ENCODE results near the gene NXPE3.

Gene NXPE3

DNA sequence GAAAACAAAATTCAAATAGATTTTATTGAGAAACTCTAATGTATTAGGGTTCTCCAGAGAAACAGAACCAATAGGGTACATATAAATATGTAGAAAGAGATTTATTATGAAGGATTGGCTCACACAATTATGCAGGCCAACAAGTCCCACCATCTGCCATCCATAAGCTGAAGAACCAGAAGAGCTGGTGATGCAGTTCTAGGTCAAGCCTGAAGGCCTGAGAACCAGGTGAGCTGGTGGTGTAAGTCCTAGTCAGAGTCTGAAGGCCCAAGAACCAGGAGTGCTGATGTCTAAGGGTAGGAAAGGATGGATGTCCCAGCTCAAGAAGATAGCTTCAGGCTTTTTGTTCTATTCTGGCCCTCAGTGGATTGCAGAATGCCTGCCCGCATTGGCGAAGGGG is 67.7 kb downstream of the NXPE3 start:
- no peaks in the 10 kb centered on the region for H3K27me3 ChIP-seq (ENCODE audit: control insufficient read depth, insufficient read depth, low read length)
- no peak overlapping the region for H3K9ac ChIP-seq (ENCODE audit: low read depth, low read length)
- peaks cover 43% of the 10 kb centered on the region for H3K4me1 ChIP-seq (ENCODE audit: control insufficient read depth, insufficient read depth, low read length)
- peaks cover 2% of the 10 kb centered on the region; the same call in 1 of the 2 replicates for H3K36me3 ChIP-seq (ENCODE audit: control insufficient read depth, insufficient read depth, low read length)
- H3K4me3 ChIP-seq (ENCODE audit: low read depth, low read length): no peak overlapping the region
- H3K27ac ChIP-seq (ENCODE audit: low read depth, low read length): no peak overlapping the region
- H3K9me3 ChIP-seq (ENCODE audit: control insufficient read depth, insufficient read depth, low read length): no peaks in the 10 kb centered on the region

DNA sequence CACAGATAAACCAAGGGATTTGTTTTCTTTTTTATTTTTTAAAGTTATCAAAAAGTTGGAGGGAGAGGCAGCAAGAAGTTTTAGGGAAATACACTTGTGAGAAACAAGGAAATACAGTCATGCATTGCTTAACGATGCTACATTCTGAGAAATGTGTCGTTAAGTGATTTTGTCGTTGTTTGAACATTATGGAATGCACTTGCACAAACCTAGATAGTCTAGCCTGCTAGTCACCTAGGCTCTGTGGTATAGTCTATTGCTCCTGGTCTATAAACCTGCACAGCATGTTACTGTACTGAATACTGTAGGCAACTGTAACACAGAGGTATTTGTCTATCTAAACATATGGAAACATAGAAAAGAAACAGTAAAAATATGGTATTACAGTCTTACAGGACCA is 68.3 kb downstream of the NXPE3 start:
- H3K9me3 ChIP-seq (ENCODE audit: control insufficient read depth, insufficient read depth, low read length): no peaks in the 10 kb centered on the region
- peaks cover 37% of the 10 kb centered on the region for H3K4me1 ChIP-seq (ENCODE audit: control insufficient read depth, insufficient read depth, low read length)

DNA sequence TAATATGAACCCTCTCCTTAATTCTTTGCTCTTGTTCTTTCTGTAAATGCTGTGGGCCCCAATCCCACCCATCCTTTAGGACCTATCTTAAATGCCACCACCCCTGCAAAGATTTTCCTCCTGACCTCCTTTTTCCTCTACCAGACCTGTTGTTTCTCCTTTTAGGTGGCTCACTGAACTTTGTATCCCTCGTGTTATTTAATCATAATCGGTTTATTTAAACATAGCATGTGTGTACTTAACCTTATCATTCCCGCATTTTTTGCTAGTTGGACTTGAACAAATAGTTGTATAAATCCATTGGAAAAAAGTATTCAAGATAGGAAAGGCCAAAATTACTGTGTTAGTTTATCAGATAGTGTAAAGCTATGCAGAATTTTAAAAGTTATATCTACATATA is 69.3 kb downstream of the NXPE3 start:
- H3K9ac ChIP-seq (ENCODE audit: low read depth, low read length): peak overlapping the region; percentile 50; the same call in 1 of the 2 replicates
- H3K4me3 ChIP-seq (ENCODE audit: low read depth, low read length): peak overlapping the region; percentile 98
- H3K9me3 ChIP-seq (ENCODE audit: control insufficient read depth, insufficient read depth, low read length): no peaks in the 10 kb centered on the region
- peaks cover 18% of the 10 kb centered on the region for H3K36me3 ChIP-seq (ENCODE audit: control insufficient read depth, insufficient read depth, low read length)
- no peaks in the 10 kb centered on the region for H3K27me3 ChIP-seq (ENCODE audit: control insufficient read depth, insufficient read depth, low read length)
- peaks cover 29% of the 10 kb centered on the region for H3K4me1 ChIP-seq (ENCODE audit: control insufficient read depth, insufficient read depth, low read length)
- H3K27ac ChIP-seq (ENCODE audit: low read depth, low read length): peak overlapping the region; percentile 95

More for the DNA sequence above, 68.3 kb downstream of the NXPE3 start:
- Histone ChIP-seq H3K36me3 (ENCODE audit: control insufficient read depth, insufficient read depth, low read length) (peaks cover 8% of the 10 kb centered on the region), H3K27ac (ENCODE audit: low read depth, low read length) (no peak overlapping the region), H3K27me3 (ENCODE audit: control insufficient read depth, insufficient read depth, low read length) (no peaks in the 10 kb centered on the region), H3K9ac (ENCODE audit: low read depth, low read length) (no peak overlapping the region), H3K4me3 (ENCODE audit: low read depth, low read length) (no peak overlapping the region)

DNA sequence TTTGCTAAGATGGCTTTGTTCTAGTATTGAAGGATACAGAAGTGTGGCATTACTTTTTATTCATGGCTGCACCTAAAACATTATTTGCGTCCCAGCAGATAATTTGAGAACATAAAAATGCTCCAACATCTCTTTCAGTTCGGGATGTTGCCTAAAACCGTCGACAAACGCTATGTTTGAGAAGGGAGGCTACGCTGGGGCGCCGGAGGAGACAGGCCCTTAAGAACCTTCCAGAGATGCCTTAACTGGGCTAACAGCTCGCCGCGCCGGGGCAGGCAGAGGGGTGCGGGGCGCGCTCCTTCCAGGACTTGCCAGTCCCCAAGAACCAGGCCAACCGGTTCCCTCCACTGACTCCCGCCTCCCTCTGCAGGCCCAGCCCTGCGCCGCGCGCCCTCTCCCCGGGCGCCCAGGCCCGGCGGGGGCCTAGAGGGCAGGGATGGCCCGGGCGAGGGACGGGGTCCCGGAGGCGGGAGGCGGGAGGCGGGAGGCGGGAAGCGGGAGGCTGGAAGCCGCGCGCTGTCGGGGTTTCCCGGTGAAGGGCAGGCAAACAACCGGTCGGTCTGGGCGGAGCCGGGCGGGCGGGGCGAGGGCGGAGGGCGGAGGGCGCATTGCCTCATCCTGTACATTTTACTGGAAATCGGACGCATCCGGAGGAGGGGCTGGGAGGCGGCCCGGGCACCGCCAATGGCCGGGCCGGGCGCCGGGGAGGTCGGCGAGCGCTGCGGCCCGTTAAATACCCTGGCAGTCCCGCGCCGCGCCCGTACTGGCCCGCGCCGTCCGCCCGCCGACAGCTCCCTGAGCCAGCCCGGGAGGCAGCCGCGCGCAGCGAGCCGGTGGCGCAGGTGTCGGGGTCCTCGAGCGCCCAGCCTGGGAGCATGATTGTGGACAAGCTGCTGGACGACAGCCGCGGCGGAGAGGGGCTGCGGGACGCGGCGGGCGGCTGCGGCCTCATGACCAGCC is 70.0 kb downstream of the NXPE3 start, which contains the start of gene NFKBIZ:
NFKBIZ (plus strand) TSS at position 761 of the 960 bp plus-strand sequence; CDS start at position 876, 115 bp downstream.
- Histone ChIP-seq H3K27me3 (ENCODE audit: control insufficient read depth, insufficient read depth, low read length) (no peaks in the 10 kb centered on the region), H3K9ac (ENCODE audit: low read depth, low read length) (peak within 1 kb of the TSS; percentile 87), H3K36me3 (ENCODE audit: control insufficient read depth, insufficient read depth, low read length) (peaks cover 25% of the 10 kb centered on the region), H3K9me3 (ENCODE audit: control insufficient read depth, insufficient read depth, low read length) (no peaks in the 10 kb centered on the region), H3K27ac (ENCODE audit: low read depth, low read length) (peak within 1 kb of the TSS; percentile 95), H3K4me1 (ENCODE audit: control insufficient read depth, insufficient read depth, low read length) (peaks cover 26% of the 10 kb centered on the region), H3K4me3 (ENCODE audit: low read depth, low read length) (peak within 1 kb of the TSS; percentile 98)

DNA sequence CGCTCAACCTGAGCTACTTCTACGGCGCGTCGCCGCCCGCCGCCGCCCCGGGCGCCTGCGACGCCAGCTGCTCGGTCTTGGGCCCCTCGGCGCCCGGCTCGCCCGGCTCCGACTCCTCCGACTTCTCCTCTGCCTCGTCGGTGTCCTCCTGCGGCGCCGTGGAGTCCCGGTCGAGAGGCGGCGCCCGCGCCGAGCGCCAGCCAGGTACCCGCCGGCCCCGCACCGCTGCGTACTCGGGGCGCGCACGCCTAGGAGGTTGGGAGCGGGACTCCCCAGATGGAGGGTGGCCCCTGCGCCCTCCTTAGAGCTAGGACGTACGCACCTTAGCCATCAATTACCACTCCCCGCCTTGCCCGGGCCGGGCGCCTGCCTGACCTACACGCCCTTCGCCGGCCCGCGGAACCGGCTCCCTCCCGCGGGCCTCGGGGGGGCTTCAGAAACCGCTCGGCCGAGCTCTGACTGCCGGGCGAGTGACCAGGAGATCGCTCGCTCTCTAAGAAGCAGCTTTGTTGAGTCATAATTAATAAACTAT is 70.8 kb downstream of the NXPE3 start:
- Histone ChIP-seq H3K9ac (ENCODE audit: low read depth, low read length) (peak overlapping the region; percentile 87), H3K36me3 (ENCODE audit: control insufficient read depth, insufficient read depth, low read length) (peaks cover 32% of the 10 kb centered on the region), H3K4me1 (ENCODE audit: control insufficient read depth, insufficient read depth, low read length) (peaks cover 26% of the 10 kb centered on the region), H3K9me3 (ENCODE audit: control insufficient read depth, insufficient read depth, low read length) (no peaks in the 10 kb centered on the region), H3K27me3 (ENCODE audit: control insufficient read depth, insufficient read depth, low read length) (no peaks in the 10 kb centered on the region), H3K4me3 (ENCODE audit: low read depth, low read length) (peak overlapping the region; percentile 98), H3K27ac (ENCODE audit: low read depth, low read length) (peak overlapping the region; percentile 95)

DNA sequence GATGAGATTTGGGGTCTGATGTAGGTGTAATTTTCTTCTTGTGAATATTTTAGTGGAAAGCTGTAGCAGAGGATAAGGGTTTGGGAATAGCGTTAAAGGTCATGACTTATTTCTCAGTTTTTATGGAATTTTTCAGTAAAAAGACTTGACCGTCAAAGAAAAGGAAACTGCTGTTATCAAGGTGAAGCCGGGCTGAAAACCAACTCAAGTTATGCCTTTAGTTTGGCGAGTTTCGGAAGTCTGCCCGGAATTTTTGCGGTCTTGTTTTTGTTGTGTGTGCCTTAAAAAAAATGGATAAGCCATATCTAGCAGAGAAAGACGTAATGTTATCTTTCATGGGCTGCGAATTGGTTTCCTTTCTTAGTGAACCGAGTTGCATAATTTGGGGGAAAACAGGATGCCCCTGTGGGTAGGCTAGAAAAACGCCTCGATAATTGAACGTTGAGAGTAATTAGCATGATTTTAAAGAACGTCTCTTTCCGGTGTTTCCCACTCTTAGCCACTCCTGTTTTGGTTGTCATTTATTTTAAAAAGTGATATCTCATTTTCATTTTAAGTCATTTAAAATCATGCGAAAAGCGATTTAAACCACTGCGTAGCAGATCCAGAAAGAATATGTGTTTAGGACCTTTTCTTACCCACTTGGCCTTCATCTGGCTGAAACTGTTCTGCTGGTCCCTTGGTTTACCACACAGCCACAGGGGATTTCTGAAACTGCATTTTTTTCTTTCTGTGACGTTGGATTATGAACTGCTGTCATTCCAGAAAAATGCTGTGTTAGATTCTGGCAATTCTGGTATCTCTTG is 71.4 kb downstream of the NXPE3 start:
- Histone ChIP-seq H3K4me3 (ENCODE audit: low read depth, low read length) (peak overlapping the region; percentile 98), H3K27me3 (ENCODE audit: control insufficient read depth, insufficient read depth, low read length) (no peaks in the 10 kb centered on the region), H3K9me3 (ENCODE audit: control insufficient read depth, insufficient read depth, low read length) (no peaks in the 10 kb centered on the region), H3K36me3 (ENCODE audit: control insufficient read depth, insufficient read depth, low read length) (peaks cover 39% of the 10 kb centered on the region), H3K4me1 (ENCODE audit: control insufficient read depth, insufficient read depth, low read length) (peaks cover 26% of the 10 kb centered on the region), H3K9ac (ENCODE audit: low read depth, low read length) (peak overlapping the region; percentile 87), H3K27ac (ENCODE audit: low read depth, low read length) (no peak overlapping the region)

DNA sequence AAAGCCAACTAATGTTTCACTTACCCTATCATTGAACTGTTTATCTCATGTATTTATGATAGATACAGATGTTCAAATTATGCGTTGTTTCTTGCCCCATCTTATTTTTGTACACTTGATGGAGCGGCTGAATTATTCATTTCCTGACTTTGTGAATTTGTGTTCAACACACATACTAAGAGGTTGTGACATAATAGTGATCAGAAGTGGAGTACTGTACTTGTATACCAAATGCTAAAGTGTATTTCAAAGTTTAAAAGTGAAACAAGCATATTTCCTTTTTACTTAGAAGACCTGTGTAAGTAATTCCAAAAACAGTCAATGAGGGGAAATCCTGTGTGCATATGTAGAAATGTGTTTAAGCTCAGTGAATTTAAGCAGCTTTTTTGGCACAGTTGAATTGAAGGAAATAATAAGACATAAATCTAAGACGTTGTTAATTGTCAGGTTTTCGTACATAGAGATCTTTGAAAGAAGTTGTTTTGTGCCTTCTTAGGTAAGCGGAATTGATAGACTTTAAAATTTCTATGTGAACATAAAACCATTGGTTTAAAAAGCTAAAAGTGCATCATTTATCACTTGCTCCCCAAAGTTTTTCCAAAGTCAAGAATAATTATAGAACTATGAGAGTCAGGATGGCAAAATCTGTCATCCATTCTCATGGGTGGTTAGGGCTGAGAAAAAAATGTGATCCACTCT is 72.2 kb downstream of the NXPE3 start:
- H3K36me3 ChIP-seq (ENCODE audit: control insufficient read depth, insufficient read depth, low read length): peaks cover 45% of the 10 kb centered on the region
- no peaks in the 10 kb centered on the region for H3K27me3 ChIP-seq (ENCODE audit: control insufficient read depth, insufficient read depth, low read length)
- no peak overlapping the region for H3K27ac ChIP-seq (ENCODE audit: low read depth, low read length)
- peak overlapping the region; percentile 98 for H3K4me3 ChIP-seq (ENCODE audit: low read depth, low read length)
- peaks cover 26% of the 10 kb centered on the region for H3K4me1 ChIP-seq (ENCODE audit: control insufficient read depth, insufficient read depth, low read length)
- no peak overlapping the region for H3K9ac ChIP-seq (ENCODE audit: low read depth, low read length)
- no peaks in the 10 kb centered on the region for H3K9me3 ChIP-seq (ENCODE audit: control insufficient read depth, insufficient read depth, low read length)

DNA sequence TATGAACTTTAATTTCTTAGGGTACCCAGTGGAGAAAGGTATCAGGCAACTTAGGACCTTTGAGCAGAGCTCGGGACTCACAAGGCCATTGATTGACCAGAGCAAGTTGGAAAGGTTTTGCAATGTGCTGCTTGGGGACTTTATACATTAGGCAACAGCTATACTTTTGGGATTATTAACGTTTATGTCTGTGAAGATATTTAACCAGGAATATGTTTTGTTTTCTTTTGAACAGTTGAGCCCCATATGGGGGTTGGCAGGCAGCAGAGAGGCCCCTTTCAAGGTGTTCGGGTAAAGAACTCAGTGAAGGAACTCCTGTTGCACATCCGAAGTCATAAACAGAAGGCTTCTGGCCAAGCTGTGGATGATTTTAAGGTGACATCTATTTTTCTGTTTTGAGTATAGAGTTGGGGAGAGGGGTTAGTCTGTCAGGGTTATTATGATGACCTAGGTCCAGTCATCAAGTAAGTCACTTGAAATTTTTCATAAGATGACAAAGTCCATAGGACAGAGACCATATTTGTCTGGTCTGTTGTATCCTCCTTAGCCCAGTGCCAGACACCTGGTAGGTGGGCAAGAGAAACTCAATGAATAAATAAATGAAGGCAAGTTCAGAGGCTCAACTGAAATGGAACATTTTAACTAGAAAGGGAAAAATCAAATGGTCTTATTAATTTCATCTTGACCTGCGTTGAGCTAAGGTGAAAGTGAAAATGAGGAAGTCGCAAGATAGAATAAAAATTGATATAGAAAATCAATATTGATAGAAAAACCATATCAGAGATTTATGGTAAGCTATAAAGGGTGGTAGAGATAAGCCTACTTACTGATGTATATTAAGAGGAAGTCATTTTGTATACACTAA is 73.1 kb downstream of the NXPE3 start:
- Histone ChIP-seq H3K9ac (ENCODE audit: low read depth, low read length) (no peak overlapping the region), H3K9me3 (ENCODE audit: control insufficient read depth, insufficient read depth, low read length) (no peaks in the 10 kb centered on the region), H3K27me3 (ENCODE audit: control insufficient read depth, insufficient read depth, low read length) (no peaks in the 10 kb centered on the region), H3K4me1 (ENCODE audit: control insufficient read depth, insufficient read depth, low read length) (peaks cover 21% of the 10 kb centered on the region), H3K4me3 (ENCODE audit: low read depth, low read length) (peak overlapping the region; percentile 98), H3K27ac (ENCODE audit: low read depth, low read length) (no peak overlapping the region), H3K36me3 (ENCODE audit: control insufficient read depth, insufficient read depth, low read length) (peaks cover 54% of the 10 kb centered on the region)

DNA sequence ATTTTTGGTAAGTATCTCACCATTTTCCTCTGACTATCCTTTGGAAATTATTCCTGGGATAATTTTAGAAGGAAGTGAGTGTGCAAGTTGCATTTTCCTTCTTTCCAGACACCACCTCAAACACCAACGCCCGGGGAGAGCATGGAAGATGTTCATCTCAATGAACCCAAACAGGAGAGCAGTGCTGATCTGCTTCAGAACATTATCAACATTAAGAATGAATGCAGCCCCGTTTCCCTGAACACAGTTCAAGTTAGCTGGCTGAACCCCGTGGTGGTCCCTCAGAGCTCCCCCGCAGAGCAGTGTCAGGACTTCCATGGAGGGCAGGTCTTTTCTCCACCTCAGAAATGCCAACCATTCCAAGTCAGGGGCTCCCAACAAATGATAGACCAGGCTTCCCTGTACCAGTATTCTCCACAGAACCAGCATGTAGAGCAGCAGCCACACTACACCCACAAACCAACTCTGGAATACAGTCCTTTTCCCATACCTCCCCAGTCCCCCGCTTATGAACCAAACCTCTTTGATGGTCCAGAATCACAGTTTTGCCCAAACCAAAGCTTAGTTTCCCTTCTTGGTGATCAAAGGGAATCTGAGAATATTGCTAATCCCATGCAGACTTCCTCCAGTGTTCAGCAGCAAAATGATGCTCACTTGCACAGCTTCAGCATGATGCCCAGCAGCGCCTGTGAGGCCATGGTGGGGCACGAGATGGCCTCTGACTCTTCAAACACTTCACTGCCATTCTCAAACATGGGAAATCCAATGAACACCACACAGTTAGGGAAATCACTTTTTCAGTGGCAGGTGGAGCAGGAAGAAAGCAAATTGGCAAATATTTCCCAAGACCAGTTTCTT is 74.2 kb downstream of the NXPE3 start:
- H3K36me3 ChIP-seq (ENCODE audit: control insufficient read depth, insufficient read depth, low read length): peaks cover 65% of the 10 kb centered on the region
- H3K9me3 ChIP-seq (ENCODE audit: control insufficient read depth, insufficient read depth, low read length): no peaks in the 10 kb centered on the region
- H3K27me3 ChIP-seq (ENCODE audit: control insufficient read depth, insufficient read depth, low read length): no peaks in the 10 kb centered on the region
- H3K27ac ChIP-seq (ENCODE audit: low read depth, low read length): no peak overlapping the region
- peaks cover 14% of the 10 kb centered on the region for H3K4me1 ChIP-seq (ENCODE audit: control insufficient read depth, insufficient read depth, low read length)
- no peak overlapping the region for H3K9ac ChIP-seq (ENCODE audit: low read depth, low read length)
- no peak overlapping the region for H3K4me3 ChIP-seq (ENCODE audit: low read depth, low read length)
